ENCODE results near the gene GNL3.
"Not testable (repeated sequence)": the region's sequence is repeated elsewhere in the genome, so short reads cannot be mapped to it uniquely, and the experiment has no call there.

Gene GNL3

DNA sequence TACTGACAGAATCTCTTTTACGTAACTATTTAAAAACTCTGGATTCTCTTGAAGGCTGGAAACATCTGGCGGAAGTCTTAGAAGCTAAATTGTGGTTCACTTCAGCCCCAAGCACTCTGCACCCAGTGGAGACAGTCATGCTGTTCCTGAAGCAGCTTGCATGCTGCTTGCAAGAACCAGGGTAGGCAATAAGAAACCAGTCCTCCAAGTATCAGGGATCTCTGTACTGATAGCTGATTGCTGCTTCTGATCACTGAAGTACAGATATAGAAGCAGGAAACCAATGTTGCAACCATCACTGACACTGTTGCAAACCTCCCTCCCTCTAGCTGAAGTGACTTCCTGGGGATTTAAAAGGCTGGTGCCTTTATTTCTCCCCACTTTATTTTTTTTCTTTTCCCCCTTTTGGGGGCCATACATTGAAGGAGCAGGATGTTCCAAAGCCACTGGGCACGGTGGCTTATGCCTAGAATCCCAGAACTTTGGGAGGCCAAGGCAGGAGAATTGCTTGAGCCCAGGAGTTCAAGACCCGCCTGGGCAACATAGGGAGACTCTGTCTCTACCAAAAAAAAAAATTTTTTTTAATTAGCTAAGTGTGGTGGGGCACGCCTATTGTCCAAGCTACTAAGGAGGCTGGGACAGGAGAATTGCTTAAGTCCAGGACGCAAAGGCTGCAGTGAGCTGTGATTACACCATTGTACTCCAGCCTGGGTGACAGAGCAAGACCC is 35.3 kb downstream of the GNL3 start:
- DNase-seq = peak in 1 of 14 donors; percentile 8

DNA sequence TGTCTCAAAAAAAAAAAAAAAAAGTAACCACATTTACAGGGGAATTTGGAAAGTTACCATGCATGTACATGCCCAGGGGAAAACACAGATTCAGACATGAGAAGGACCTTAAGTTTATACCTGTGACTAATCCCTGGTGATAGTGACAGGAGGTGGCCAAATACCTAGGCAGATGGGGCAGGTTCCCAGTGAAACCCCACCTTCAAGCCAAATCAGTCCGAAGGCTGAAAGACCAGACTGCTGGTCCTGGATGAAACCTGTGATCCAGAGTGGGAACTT is 35.8 kb downstream of the GNL3 start:
- DNase-seq = no peak

DNA sequence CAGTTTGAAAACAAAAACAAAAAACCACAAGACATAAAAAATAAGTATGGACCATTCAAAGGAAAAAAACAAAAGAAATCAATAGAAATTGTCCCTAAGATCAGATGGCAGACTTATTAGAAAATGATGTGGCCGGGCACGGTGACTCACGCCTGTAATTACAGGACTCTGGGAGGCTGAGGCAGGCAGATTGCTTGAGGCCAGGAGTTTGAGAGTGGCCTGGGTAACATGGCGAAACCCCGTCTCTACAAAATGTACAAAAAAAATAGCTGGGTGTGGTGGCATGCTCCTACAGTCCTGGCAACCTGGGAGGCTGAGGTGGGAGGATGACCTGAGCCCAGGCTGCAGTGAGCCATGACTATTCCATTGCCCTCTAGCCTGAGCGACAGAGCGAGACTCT is 36.7 kb downstream of the GNL3 start:
- DNase-seq = no peak

DNA sequence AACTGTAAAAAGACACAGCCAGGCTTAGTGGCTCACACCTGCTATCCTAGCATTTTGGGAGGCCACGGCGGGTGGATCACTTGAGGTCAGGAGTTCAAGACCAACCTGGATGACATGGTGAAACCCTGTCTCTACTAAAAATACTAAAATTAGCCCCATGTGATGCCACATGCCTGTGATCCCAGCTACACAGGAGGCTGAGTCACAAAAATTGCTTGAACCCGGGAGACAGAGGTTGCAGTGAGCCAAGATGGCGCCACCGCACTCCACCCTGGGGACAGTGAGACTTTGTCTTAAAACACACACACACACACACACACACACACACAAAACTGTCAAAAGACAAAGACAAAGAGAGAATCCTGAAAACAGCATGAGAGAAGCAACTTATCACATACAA is 38.1 kb downstream of the GNL3 start:
- DNase-seq = no peak

DNA sequence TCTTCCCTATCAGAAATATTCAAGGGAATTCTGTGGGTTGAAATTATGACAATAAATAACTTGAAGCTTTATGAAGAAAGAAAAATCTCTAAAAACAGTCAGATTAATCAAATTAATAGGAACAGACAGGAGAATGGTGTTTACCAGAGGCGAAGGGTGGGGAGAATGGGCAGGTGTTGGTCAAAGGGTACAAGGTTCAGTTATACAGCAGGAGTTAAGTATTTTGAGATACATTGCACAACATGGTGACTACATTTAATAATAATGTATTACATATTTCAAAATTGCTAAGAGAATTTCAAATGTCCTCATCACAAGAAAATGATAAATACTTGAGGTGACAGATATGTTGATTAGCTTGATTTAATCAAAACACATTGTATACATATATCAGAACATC is 38.7 kb downstream of the GNL3 start:
- DNase-seq = no peak

DNA sequence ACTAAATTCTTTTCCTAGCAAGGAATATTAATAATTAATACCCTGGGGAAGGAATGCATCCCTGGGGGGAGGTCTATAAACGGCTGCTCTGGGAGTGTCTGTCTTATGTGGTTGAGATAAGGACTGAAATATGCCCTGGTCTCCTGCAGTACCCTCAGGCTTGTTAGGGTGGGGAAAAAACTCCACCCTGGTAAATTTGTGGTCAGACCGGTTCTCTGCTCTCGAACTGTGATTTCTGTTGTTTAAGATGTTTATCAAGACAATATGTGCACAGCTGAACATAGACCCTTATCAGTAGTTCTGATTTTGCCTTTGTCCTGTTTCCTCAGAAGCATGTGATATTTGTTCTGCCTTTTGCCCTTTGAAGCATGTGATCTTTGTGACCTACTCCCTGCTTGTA is 42.9 kb downstream of the GNL3 start:
- DNase-seq = not testable (repeated sequence)

DNA sequence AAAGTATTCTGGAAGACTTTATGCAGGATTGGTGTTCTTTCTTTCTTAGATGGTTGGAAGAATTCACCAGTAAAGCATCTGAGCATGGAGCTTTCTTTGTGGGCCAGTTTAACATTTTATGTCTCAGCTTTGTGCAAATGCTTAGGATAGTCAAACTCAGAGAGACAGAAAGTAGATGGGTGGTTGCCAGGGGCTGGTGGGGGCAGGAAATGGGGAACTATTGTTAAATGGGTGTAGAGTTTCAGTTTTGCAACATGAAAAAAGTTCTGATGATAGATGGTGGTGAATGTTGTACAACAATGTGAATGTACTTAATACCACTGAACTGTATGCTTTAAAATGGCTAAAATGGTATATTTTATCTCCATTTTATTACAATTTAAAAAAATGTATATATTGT is 44.8 kb downstream of the GNL3 start:
- no peak for DNase-seq

DNA sequence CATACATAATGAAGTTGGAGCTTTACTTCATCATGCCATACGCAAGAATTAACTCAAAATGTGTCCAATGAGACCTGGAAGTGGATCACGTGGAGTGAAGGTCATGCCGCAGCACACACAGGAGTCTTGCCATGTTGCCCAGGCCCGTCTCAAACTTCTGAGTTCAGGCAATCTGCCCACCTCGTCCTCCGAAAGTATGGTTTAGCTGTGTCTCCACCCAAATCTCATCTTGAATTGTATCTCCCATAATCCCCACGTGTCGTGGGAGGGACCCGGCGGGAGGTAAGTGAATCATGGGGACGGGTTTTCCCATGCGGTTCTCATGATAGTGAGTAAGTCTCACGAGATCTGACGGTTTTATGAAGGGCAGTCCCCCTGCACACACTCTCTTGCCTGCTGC is 45.8 kb downstream of the GNL3 start:
- no peak for DNase-seq

DNA sequence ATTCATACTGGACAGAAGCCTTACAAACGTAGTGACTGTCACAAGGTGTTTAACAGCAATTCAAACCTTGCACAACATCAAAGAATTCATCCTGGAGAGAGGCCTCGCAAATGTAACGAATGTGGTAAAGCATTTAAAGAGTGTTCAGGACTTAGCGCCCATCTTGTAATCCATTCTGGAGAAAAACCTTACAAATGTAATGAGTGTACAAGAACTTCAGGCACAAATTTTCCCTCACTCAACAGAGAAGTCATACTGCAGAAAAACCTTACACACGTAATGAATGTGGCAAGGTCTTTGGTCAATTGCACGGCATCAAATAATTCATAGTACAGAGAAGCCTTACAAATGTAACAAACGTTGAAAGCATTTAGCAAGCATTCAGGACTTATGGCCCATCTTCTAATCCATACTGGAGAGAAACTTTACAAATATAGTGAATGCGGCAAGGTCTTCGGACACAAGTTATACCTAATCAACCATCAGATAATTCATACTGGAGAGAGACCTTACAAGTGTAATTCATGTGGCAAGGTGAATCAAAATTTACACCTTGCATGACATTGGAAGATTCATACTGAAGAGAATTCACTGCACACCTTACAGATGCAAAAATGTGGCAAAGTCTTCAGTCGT is 47.5 kb downstream of the GNL3 start:
- DNase-seq = no peak

DNA sequence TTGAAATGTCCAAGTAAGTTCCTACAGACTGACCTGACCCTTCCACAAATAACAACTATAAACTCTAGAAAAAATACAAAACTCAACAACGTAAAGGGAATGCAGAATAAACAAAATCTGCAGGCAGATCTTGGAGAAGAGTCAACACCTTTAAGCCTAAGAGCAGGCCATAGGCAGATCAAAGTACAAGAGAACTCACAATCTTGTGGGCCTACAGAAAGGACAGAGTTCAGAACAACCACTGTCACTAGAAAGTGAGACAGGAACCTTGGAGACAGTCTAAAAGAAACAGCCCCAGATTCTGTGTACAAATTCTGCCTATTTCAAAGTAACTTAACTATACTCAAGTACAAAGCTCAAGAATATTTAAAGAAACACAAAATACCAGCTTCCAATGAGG is 53.9 kb downstream of the GNL3 start:
- DNase-seq = no peak

DNA sequence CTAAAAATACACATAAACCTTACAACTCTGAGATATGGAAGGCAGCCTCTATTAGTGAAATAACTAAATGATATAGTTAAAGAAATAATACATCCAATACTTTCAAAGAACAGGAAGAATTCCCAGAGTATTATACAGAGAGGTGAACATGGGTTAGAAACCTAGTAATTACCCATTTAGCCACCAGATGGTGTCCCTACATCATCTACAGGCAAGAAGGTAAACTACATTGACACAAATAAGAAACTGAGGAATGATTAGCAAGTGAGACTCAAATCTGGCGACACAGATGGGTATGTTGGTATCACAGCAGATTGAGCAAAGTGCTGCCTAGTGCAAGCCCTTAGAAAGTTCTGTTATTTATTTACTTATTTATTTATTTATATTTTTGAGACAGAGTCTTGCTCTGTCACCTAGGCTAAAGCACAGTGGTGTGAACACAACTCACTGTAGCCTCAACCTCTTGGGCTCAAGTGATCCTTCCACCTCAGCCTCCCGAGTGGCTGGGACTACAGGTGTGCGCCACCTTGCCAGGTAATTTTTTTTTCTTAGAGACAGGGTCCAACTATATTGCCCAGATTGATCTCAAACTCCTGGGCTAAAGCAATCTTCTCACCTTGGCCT is 56.7 kb downstream of the GNL3 start:
- no peak for DNase-seq

DNA sequence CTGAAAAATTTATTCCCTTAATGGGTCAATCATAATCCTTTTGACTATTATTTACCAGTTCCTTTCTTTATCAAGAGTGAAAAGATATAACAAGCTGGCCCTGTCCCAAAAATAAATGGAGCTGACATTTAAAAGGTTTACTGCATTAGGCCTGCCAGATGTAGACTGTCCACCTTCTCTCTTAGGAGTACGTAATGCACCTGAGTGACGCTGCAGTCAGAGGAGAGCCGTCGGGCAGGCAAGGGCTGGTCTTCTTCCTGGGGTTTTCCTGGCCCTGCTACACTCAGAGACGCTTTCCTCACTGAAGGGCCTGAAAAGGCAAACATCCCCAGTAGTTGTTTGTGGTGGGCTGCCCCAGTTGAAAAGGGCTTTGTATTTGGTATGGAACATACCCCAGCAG is 57.3 kb downstream of the GNL3 start:
- DNase-seq = no peak

DNA sequence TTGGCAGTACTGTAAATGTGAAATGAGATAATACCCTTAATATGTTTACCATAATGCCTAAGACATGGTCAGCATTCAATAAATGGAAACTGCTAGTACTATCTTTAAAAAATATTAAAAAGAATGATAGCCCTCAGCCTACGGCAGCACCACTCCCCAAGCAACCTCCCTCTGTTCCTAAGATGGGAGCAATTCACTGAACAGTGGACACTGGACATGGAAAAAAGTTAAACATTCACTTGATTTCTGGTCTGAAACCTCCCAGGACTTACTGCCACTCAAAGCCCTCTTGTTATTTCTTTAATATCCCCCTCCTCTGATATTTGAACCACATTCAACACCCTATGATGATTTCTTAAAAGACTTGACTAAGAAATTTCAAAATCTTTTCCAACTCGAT is 57.9 kb downstream of the GNL3 start:
- no peak for DNase-seq
